HG02763 (cell line): Measurements from ENCODE around the gene THBS3.
"Not testable (repeated sequence)": the region's sequence is repeated elsewhere in the genome, so short reads cannot be mapped to it uniquely, and the experiment has no call there.

ENCODE experiments used
- ATAC-seq: cut with Tn5 transposase; IDR thresholded peaks from one replicate; pipeline ENCODE4 v1.9.1; 2021; ENCODE audit warnings: mild to moderate bottlenecking, moderate library complexity; ENCODE audit not compliant: unreplicated experiment

The THBS3 gene

DNA sequence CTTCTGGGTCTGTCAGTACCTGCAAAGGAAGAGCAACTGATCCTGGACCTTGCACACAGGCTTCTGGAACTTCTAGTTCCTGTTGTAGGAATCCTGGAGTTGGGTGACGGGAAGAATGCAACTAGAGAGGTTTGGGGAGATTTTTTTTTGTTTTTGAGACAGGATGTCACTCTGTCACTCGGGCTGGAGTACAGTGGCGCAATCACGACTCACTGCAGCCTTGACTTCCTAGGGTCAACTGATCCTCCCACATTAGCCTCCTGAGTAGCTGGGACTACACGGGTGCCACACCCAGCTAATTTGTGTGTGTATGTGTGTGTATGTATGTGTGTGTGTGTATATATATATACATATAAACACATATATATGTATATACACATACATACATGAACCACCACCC is 28.8 kb upstream of the THBS3 start:
- ATAC-seq: no peak

DNA sequence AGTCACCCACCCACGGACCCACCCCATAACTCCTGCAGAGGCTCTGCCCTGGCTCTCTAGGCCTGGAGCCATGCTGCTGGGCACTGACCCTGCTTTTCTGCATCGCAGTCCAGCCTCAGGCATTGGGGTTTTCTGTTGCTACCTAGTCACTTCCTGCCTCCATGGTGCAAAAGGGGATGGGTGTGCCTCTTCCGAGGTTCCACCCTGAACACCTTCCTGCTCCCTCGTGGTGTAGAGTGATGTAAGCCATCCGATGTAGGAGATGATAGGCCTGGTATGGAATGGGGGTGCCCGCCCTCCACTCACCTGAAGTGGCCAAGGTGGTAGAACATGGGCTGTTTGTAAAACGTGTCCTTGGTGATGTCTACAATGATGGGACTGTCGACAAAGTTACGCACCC is 27.7 kb upstream of the THBS3 start:
- not testable (repeated sequence) for ATAC-seq

GRCh38 chr1:155233502-155233901 is 25.8 kb upstream of the THBS3 start:
- not testable (repeated sequence) for ATAC-seq

DNA sequence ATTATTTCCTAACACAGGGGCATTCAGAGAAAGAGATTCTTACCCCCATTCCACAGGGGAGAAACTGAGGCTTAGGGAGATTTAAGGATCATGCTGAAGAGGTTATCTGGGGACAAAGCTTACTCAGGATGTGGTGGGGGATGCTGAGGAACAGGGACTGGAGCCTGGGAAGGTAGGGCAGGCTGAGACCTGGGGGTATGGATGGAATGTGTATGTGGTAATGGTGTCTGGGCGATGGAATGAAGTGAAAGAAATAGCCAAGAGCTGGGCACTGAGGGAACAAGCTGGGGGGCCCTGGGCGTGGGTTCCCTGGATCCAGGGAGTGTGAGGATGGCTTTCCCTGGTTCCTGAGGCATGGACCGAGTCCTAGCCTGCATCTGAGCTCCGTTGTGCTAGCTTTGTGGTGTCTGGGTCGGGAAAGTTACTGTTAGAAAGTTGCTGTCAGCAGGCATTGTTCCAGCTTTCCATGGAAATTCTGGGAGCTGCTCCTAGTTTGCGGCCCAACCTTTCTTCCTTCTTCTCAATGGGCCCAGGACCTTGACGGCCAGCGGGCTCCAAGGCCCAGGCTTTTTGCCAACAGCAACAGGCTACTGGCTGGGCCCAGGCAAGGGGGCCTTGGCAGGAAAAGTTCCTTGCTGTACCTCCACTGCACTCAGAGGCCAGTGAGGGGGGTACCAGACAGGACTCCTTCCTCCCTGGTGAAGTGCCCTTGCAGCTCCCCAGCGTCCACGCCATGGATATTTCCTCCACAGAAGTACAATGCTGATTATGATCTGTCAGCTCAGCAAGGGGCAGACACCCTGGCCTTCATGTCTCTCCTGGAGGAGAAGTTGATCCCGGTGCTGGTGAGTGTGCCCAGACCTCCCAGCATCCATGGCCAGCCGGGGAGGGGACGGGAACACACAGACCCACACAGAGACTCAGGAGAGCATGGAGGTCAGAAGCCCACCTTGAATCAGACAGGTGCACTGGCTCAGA is 24.6 kb upstream of the THBS3 start:
- not testable (repeated sequence) for ATAC-seq

GRCh38 chr1:155231302-155231701 is 23.6 kb upstream of the THBS3 start:
- not testable (repeated sequence) for ATAC-seq

- no peak for ATAC-seq
Measured at GRCh38 chr1:155228096-155228427, 20.4 kb upstream of the THBS3 start.

- ATAC-seq: peak; percentile 93
Measured at GRCh38 chr1:155227261-155228095, 19.8 kb upstream of the THBS3 start.

DNA sequence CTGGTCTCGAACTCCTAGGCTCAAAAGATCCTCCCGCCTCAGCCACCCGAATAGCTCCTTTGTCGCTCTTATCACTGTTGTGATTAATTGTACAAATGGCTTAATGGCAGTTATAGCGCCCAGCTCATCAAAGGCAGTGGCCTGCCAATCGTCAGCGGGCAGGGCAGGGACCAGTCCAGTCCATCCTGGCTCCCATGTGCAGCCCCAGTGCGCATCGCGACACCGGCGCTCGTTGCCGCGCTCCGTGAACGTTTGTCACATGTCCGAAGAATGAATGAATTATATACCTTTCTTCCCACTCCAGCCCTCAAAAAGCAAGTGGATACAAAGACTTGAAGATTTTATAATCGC is 19.2 kb upstream of the THBS3 start:
- ATAC-seq: no peak

- no peak for ATAC-seq
Measured at GRCh38 chr1:155226188-155226909, 18.7 kb upstream of the THBS3 start.

GRCh38 chr1:155225404-155225759 is 17.7 kb upstream of the THBS3 start:
- ATAC-seq: not testable (repeated sequence)

GRCh38 chr1:155223047-155223446 is 15.3 kb upstream of the THBS3 start:
- ATAC-seq: no peak

GRCh38 chr1:155220211-155220965 is 12.7 kb upstream of the THBS3 start:
- ATAC-seq: not testable (repeated sequence)

- ATAC-seq: no peak
Measured at GRCh38 chr1:155219592-155220031, 11.9 kb upstream of the THBS3 start.

DNA sequence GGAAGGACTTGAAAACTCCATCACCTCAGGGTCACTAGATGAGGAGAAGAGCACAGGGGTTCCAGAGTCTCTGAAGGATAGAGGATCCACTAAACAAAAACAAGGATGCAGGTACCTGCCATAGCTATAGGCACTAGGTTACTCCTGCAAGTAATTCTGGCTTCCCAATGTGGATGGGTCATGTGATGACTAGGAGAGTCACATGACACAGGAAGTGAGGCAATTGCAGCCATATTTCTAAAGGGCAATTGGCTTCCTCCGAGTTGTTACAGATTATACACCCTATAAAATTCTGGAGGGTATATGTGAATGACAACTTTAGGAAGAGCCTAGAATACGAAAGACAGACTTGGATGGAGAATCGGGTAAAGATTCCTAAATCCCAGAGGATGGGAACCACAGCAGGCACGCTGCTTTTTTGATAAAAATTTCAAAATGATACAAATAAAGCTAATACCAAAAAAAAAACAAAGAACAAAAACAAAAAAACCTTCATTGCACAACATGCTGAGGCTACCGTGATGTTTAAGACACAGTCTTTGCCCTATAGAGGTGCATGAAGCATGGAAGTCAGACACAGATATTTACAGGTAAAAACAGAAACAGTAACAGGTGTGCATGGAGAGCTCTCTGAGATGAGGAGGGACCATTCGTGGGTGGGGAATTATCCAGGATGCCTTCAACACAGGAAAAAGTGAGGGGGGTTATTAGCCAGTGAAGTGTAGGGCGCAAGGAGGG is 11.3 kb upstream of the THBS3 start:
- ATAC-seq: no peak

DNA sequence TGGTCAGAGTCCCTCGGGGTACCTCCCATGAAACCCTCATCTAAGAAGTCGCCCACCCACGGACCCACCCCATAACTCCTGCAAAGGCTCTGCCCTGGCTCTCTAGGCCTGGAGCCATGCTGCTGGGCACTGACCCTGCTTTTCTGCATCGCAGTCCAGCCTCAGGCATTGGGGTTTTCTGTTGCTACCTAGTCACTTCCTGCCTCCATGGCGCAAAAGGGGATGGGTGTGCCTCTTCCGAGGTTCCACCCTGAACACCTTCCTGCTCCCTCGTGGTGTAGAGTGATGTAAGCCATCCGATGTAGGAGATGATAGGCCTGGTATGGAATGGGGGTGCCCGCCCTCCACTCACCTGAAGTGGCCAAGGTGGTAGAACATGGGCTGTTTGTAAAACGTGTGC is 7.0 kb upstream of the THBS3 start:
- not testable (repeated sequence) for ATAC-seq

- not testable (repeated sequence) for ATAC-seq
Measured at GRCh38 chr1:155212051-155212440, 4.3 kb upstream of the THBS3 start.

GRCh38 chr1:155211381-155212050 is 3.8 kb upstream of the THBS3 start:
- not testable (repeated sequence) for ATAC-seq

GRCh38 chr1:155210314-155211104 is 2.8 kb upstream of the THBS3 start:
- no peak for ATAC-seq
